ENCODE data around the gene FMNL2. TPM values are rescaled to one million over a fixed set of nuclear protein-coding genes. Genes with fewer than 3 reads are reported as not detected.

FMNL2 gene
- total RNA-seq, 1 experiment from 2014 or later, result 29.0 TPM

DNA sequence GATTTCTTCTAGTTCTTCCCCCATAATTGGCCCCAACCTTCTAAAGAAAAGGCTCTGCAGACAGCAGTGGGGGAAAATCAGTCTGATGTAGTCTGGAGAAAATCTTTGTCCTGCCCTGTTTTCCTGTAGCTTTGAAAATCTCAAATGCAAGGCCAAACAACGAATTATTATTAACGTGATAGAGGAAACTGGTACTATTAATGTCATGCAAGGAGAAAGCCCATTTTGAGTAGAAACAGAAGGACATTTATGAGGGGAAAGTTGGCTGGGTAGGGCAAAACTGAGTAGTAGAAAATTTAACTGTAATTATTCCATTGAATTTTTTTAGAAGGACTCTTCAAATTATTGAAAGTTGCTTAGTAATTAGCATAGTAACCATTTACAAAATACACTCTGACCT lies 98.8 kb downstream of the FMNL2 start:
- no peaks in the 10 kb centered on the region for H4K20me1 ChIP-seq (ENCODE audit: insufficient read depth)
- no peaks in the 10 kb centered on the region for H3K9me3 ChIP-seq (ENCODE audit: insufficient read depth, low read depth)
- H3K4me1 ChIP-seq (replicated peaks; ENCODE audit: insufficient read depth), result peaks cover 30% of the 10 kb centered on the region
- ChIA-PET POLR2A (ENCODE audit: unreplicated experiment) (no interaction called here), CTCF (no interaction called here)
- H2AFZ ChIP-seq, result no peak overlapping the region
- BruUV-seq (replicated peaks), result no TSS peak
- H3K4me3 ChIP-seq, result no peak overlapping the region
- no peak for DNase-seq
- no peaks in the 10 kb centered on the region for H3K27me3 ChIP-seq (ENCODE audit: insufficient read depth, low read depth)
- no peak overlapping the region for H3K27ac ChIP-seq
- TF ChIP-seq, protein P1, sequence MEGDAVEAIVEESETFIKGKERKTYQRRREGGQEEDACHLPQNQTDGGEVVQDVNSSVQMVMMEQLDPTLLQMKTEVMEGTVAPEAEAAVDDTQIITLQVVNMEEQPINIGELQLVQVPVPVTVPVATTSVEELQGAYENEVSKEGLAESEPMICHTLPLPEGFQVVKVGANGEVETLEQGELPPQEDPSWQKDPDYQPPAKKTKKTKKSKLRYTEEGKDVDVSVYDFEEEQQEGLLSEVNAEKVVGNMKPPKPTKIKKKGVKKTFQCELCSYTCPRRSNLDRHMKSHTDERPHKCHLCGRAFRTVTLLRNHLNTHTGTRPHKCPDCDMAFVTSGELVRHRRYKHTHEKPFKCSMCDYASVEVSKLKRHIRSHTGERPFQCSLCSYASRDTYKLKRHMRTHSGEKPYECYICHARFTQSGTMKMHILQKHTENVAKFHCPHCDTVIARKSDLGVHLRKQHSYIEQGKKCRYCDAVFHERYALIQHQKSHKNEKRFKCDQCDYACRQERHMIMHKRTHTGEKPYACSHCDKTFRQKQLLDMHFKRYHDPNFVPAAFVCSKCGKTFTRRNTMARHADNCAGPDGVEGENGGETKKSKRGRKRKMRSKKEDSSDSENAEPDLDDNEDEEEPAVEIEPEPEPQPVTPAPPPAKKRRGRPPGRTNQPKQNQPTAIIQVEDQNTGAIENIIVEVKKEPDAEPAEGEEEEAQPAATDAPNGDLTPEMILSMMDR (conservative IDR thresholded peaks at IDR 0.05), result no peak
- no peak for TF ChIP-seq EZH2 (IDR thresholded peaks at IDR 0.05; ENCODE audit: low read depth)
- intact Hi-C loops (cut with micrococcal nuclease; ENCODE audit: unreplicated experiment), result no loop called here
- H3F3A ChIP-seq (ENCODE audit: insufficient read depth, low read depth), result peaks cover 16% of the 10 kb centered on the region
- no peaks in the 10 kb centered on the region; the same call in 1 of the 2 replicates for H3K9me2 ChIP-seq (ENCODE audit: insufficient read depth)
- H3K79me2 ChIP-seq (ENCODE audit: low read depth), result peaks cover 93% of the 10 kb centered on the region
- 0 out of 2 replicates have a peak, but pooled peaks cover 5% of the 10 kb centered on the region for H3K36me3 ChIP-seq (ENCODE audit: low read depth)
- no peak overlapping the region for H3K4me2 ChIP-seq

DNA sequence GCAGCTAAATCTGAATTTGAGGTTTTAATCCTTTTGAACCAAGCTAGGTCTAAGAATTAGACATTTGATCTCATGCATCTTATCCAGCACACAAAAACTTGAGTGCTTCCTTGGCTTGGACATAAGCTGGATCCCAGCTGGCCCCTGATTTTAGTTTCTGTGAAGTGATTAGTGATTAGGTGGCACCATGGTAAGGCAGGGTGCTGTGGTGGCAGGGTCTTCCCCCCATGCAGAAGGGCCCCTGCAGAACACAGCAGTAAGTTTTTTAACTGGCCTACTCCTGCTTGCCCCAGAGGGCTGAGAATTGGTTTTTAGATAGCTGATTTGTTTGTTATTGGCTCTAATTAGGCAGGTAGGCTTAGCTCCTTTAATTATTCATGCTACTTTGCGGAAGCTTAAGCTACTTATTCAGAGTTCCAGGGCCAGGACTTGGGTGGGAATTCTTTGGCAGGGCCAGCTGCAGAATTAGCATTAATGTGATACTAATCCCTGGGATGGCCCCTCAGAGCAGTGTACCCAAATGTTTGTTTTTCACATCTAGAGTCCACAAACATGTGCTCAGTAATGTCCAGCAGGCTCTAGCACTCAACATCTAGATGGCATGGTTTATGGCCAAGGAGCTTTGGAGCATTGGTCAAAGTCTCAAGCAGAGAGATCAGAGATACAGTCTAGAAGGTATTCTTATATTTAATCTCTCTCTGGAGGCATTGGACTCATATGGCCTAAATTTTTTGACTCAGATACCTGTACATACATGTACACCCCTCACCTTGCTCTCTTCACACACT lies 99.6 kb downstream of the FMNL2 start:
- intact Hi-C loops (cut with micrococcal nuclease; ENCODE audit: unreplicated experiment), result no loop called here
- no peak overlapping the region for H3K4me2 ChIP-seq
- H3K79me2 ChIP-seq (ENCODE audit: low read depth), result peaks cover 92% of the 10 kb centered on the region
- no peaks in the 10 kb centered on the region; the same call in 1 of the 2 replicates for H3K9me2 ChIP-seq (ENCODE audit: insufficient read depth)
- no peaks in the 10 kb centered on the region for H4K20me1 ChIP-seq (ENCODE audit: insufficient read depth)
- H3K36me3 ChIP-seq (ENCODE audit: low read depth), result 0 out of 2 replicates have a peak, but pooled peaks cover 5% of the 10 kb centered on the region
- no peak overlapping the region for H3K27ac ChIP-seq
- DNase-seq, result no peak
- ChIA-PET POLR2A (ENCODE audit: unreplicated experiment) (no interaction called here), CTCF (no interaction called here)
- BruUV-seq (replicated peaks), result no TSS peak
- H3K4me1 ChIP-seq (replicated peaks; ENCODE audit: insufficient read depth), result peaks cover 30% of the 10 kb centered on the region
- no peaks in the 10 kb centered on the region for H3K9me3 ChIP-seq (ENCODE audit: insufficient read depth, low read depth)
- no peak overlapping the region for H3K4me3 ChIP-seq
- H3F3A ChIP-seq (ENCODE audit: insufficient read depth, low read depth), result peaks cover 18% of the 10 kb centered on the region
- H2AFZ ChIP-seq, result no peak overlapping the region
- H3K27me3 ChIP-seq (ENCODE audit: insufficient read depth, low read depth), result no peaks in the 10 kb centered on the region
- no peak for TF ChIP-seq EZH2 (IDR thresholded peaks at IDR 0.05; ENCODE audit: low read depth)
- TF ChIP-seq, protein P1 (conservative IDR thresholded peaks at IDR 0.05), result no peak

DNA sequence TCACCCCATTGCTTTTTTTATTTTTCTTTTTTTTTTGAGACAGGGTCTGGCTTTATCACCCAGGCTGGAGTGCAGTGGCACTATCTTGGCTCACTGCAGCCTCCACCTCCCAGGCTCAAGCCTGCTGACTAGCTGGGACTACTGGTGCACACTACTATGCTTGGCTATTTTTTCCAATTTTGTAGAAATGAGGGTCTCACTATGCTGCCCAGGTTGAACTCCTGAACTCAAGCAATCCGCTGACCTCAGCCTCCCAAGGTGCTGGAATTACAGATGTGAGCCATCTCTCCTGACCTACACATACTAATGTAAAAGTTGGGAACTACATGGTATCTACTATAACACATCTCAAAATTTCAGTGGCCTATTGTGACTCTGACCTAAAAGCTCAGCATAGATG lies 101.2 kb downstream of the FMNL2 start:
- POLR2A ChIA-PET (ENCODE audit: unreplicated experiment), result no interaction called here
- intact Hi-C loops (cut with micrococcal nuclease; ENCODE audit: unreplicated experiment), result no loop called here

More for the DNA sequence above, 101.2 kb downstream of the FMNL2 start:
- Histone ChIP-seq H3K4me1 (replicated peaks; ENCODE audit: insufficient read depth) (peaks cover 26% of the 10 kb centered on the region), H3K9me3 (ENCODE audit: insufficient read depth, low read depth) (no peaks in the 10 kb centered on the region), H4K20me1 (ENCODE audit: insufficient read depth) (no peaks in the 10 kb centered on the region), H3K79me2 (ENCODE audit: low read depth) (peaks cover 92% of the 10 kb centered on the region), H2AFZ (no peak overlapping the region), H3K9me2 (ENCODE audit: insufficient read depth) (no peaks in the 10 kb centered on the region; the same call in 1 of the 2 replicates), H3K4me2 (no peak overlapping the region), H3K36me3 (ENCODE audit: low read depth) (0 out of 2 replicates have a peak, but pooled peaks cover 1% of the 10 kb centered on the region), H3K27me3 (ENCODE audit: insufficient read depth, low read depth) (no peaks in the 10 kb centered on the region), H3K27ac (no peak overlapping the region), H3K4me3 (no peak overlapping the region), H3F3A (ENCODE audit: insufficient read depth, low read depth) (peaks cover 16% of the 10 kb centered on the region)
- CTCF ChIA-PET, result no interaction called here
- no peak for DNase-seq
- TF ChIP-seq, protein P1 (conservative IDR thresholded peaks at IDR 0.05), result no peak
- TF ChIP-seq EZH2 (IDR thresholded peaks at IDR 0.05; ENCODE audit: low read depth), result no peak
- no TSS peak for BruUV-seq (replicated peaks)

Data from PC-9 (cell line).